HG03159 (cell line): Measurements from ENCODE around the gene EIPR1.

Source experiments
- ATAC-seq: cut with Tn5 transposase; IDR thresholded peaks from one replicate; pipeline ENCODE4 v1.9.1; 2021; ENCODE audit warnings: mild to moderate bottlenecking, moderate library complexity; ENCODE audit not compliant: unreplicated experiment

Gene EIPR1

DNA sequence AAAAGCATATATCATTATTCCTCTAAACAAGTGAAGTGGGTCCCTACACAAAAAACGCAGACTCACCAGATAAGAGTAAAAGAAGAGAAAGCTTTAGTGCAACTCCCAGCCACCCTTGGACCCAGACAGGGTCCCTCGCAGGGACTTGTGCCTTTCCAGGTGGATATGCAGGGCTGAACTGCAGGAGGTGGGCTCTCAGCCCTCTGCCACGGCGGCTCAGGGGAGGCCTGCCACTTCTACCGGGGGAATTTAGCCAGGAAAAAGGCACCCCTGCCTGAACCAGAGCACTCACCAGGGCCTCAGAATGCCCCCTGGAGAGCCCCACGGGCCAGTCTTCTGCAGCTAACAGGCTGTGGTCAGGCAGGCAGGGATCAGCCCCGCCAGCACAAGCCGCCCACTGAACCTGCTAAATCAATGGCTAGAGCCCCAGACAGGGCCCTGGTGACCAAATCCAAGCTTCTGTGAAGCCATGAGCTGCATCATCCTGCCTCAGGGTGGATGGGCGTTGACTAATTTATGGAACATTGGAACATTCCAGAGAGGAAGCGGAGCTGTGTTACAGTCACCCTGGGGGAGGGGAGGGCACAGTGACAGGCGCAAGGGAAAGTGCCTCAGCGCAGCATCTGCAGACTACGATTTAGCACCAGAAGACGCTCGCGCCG lies 209.3 kb downstream of the EIPR1 start:
- no peak for ATAC-seq

DNA sequence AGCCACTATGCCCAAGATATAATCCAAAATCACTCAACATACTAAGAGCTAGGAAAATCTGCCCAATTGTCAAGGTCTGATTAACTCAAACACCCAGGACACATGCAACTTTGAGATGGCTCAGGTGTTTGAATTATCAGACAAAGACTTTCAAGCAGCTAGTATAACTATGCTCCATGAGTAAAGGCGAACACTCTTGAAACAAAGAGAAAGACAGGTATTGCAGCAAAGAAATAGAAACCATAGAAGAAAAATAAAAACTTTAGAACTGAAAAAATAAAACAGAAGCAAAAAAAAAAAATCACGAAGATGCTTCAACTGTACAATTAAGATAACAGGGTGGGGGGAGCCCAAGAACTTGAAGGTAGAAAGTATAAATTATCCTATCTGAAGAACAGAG lies 214.2 kb downstream of the EIPR1 start:
- no peak for ATAC-seq

DNA sequence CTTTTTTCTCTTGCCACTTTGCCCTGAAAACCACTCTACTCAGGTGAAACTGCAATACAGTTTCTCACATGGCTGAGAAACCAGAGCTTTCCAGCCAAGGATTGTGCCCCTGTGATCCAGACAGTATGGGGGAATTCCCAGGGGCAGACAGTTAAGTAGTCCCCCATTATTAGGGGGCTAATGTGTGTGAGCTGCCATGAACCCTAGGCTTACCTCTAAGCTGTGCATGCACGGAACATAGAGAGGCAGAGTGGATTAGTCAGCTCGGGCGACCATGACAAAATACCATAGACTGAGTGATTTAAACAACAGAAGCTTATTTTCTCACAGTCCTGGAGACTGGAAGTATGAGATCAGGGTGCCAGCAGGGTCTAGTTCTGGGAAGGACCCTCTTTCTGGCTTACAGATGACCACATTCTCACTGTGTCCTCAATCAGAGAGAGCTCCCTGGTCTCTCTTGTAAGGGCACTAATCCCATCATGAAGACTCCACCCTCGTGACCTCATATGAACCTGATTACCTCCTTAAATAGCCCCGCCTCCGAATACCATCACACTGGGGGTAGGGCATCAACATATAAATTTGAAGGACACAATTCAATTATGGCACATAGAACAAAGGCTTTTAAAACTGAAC lies 215.1 kb downstream of the EIPR1 start:
- no peak for ATAC-seq

DNA sequence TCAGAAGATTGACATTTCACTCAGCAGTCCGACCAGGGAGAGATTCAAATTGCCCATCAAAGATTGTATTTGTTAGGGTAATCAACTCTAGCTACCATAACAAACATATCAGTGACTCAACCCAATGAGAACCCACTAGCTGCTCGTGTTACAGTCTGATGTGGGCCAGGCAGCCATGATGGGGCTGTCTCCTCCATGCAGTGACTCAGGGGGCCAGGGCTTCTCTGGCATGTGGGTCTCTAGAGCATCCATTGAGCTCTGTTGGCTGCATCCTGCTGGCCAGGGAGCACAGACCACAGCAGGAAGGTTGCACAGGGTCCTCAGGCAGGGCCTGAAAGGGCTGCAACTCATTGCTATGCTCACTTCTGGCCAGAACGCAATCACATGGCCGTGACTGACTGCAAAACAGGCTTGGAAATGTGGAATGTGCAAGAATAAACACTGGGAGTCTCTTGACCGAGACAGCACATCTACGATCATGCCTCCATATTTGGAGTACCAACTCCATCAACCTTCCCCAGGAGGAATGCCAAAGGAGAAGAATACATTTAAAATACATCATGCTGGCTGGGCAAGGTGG lies 216.8 kb downstream of the EIPR1 start:
- ATAC-seq = no peak

DNA sequence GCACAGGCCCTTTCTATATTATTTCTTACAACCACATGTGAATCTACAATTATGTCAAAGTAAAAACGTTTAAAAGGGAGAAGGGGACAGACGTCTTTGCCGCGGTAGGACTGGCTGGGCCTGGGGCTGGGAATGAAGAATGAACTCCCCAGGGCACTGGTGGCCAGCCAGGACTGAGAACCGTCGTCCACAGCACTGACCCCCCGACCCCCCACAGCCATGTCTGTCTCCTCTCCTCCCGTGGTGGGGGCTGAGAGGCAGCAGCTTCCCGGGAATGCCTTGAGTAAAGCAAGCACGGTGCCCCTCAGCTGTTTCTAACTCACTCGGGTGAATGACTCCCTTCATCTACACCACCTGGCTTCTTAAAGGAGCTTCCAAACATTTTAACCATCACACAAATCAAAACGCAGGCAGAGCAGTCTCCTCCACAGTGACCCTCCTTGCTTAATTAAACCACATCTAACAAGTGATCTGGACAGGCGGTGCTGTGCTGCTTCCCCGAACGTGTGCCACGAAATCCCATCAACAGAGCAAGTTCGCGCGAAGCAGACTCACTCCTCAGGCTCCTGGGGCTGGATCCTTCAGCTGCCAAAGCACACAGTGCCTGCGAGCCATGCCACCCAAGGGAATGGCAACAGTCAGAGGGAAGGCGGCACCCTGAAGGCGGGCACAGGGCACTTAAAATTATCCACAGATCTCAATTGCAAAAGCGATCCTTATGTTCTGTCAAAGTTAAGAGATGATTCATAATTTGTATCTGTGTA lies 217.7 kb downstream of the EIPR1 start:
- no peak for ATAC-seq

DNA sequence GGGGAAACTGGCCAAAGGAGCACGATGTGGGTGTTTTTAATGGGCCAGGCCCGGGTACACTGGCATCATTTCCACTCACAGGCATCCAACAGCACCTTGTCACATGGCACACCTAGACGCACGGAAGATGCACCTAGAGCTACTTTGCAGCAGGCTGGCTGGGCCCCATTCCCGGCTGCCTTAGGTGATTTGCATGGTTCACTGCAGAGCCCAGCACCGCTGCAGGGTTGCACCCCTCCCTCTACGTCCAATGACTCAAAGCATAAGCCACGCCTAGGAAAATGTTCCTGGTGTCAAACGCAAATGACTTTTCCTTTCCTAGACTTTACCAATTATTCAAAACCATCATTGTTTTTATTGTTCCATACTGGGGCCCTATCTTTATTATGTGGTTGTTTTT lies 222.9 kb downstream of the EIPR1 start:
- no peak for ATAC-seq

DNA sequence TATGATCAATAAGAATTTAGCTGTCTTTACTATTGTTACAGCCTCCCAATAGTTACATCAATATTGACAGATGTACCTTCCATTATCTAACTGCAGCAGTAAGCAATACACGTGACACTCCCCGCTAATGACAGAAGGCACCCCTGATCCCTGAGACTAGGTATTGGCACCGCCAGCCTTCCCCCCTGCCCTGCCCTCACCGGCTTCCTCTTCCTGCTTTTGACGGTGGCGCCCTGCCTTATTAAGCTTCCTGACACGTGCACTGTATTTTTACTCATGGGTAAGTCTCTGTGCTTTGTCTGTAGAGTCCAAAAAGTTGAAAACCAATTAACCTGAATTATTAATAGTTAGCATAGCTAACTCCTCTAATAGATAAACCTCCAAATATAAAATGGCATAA lies 223.5 kb downstream of the EIPR1 start:
- no peak for ATAC-seq

DNA sequence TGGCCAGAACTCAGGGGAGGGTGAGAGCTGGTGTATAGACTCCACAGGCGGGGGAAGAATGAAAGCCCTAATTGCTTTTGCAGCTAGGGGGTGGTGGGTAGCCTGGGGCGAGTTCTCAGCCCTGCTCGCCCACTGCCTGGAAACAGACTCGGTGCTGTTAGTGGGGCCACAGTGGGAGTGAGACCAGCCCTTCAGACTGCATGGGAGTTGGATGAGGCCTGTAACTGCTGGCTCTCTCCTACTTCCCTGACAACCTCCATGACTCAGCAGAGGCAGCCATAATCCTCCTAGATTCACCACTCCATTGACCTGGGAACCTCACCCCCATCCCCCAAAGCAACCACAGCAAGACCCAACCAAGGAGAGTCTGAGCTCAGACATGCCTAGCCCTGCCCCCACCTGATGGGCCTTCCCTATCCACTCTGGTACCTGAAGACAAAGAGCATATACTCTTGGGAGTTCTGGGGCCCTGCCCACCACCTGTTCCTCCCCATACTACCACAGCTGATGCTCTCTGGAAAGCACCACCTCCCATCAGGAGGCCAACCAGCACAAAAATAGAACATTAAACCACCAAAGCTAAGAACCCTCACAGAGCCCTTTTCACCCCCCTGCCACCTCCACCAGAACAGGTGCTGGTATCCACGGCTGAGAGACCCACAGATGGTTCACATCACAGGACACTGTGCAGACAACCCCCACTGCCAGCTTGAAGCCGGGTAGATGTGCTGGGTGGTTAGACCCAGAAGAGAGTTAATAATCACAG lies 226.3 kb downstream of the EIPR1 start:
- no peak for ATAC-seq

DNA sequence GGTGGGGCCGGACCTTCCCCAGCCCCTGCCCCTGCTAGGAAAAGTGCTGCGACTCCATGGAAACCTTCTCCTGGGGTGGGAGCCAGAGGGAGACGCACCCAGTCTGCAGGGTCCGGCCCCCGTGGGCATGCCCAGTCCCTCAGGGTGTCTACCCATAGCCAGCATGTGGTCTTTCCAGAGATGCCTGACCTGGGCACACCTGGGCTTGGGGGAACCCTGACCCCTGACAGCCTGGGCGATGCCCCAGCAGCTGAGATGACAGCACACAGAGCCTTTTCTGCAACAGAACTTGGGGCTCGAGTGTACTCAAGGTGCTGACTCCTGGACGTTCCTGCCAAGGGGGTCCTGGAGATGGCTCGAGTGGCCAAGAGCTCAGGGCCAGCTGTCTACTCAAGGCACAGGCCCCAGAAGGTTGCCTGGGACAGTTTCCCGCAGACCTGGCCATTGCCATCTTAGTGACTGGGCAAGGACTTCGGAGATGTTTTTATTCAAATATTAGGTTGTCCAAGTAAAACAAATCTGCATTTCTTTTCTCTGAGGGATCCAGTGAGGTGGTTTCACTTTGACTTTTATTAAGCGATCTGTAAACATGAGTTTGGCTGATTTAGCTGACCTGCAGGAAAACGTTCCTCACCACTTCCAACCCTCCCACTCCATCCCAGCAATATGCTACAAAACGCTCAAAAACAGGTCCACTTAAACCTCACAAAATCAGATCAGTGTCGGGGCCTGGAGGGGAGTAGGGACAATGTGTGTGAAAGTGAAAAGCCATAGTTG lies 228.0 kb downstream of the EIPR1 start:
- ATAC-seq = no peak

DNA sequence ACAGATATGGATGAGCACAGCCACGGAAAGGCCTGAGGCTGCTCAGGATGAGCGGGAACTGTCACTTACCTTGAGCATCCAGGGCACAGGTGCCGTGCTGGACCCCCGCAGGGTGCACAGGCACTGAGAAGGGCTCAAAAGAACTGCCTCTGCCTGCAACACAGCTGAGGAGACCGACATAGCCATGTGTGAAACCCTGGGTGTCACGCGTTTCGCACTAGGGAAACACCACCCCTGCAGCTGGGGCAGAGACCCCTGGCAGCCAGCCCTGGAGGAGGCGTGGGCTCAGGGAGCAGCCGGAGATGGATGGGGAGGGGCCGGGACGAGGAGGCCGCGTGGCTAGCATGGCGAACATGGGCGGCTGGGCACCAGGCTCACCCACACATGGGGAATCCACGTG lies 228.9 kb downstream of the EIPR1 start:
- ATAC-seq = no peak

DNA sequence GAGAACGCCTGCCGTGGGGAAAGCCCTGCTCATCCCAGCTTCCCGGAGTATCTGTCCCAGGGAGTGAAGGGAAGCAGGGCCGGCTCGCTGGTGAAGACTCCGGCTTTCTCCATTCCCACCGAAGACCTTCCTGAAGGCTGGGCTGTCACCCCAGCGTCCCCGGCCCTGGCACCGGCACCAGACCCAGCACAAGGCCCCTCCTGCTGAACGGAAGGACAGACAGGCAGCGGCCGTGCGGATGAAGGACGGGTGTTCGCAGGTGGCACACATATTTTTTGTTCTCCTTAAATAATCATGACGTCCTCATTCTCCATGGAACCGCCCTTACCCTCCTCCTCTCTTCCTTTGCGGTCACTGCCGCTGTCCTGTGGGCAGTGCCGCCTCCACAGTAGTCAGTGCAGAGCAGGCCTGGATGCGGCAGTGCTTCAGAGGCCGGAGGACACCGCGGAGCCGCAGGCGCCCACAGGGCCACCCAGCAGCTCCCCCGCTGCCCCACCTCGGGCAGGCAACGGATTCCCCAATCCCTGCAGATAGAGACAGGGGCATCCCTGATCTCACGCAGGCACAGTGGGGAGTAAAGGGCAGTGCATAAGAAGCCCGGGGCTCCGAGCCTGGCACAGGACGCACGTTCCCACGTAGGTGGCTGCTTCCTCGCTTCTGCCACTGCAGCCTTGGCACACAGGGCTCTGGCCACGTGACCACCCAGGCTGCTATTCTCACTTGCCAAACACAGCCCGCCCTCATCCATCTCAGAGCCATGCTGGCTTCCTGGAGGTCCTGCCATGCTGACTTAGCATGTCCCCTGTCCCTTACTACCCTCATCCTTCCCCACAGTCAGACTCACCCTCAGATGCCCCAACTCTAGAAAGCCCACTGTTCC lies 229.7 kb downstream of the EIPR1 start:
- ATAC-seq = no peak

DNA sequence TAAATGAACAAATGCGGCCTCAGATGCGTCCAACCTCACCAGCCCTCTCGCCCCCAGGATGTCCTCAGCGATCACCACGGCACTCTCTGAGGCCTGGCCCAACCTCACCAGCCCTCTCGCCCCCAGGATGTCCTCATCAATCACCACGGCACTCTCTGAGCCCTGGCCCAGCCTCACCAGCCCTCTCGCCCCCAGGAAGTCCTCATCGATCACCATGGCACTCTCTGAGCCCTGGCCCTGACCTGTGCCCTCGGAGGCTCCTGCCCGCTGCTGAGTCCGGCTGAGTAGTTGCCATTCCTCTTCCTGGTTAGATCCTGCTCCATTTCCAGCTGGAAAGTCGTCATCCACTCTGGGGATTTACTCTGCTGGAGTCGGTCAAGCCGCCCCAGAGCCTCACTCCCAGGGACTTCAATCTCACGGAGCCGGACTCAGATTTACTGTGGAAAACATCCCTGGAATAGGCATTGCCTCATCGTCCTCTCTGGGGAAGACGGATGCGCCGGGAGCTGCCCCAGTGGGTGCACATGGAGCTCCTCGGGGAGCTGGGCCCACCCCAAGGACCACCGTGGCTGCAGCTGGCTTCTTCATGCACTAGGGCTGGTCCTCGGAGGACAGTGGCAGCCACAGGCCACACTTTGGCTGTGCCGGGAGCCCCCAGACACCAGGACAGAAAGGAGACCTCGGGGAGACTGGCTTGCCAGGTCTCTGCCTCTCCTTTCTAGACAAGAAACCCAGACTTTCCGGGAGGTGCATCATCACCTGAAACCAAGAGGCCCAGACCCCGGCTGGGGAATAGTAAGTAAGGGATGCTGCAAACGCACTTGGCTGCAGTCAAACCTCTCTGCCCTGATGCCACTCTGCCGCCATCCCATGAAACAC lies 230.6 kb downstream of the EIPR1 start:
- no peak for ATAC-seq

DNA sequence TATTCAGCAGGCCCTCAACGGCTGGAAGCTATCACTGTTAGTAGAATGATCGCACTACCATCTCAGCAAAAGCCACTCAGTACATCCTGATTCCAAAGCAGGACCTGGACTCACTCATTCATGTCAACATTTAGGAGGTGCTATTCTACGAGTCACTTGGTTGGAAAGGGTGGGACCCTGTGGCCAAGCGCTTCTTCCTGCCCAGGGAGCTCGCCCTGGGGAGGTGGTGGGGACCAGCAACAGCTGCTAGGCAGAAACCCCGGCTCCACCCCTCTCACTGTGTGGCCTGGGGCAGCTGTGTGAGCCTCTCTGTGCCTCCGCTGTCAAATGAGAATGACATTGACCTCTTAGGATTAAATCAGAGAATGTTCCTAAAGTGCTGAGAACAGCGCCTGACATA lies 231.4 kb downstream of the EIPR1 start:
- ATAC-seq = no peak

DNA sequence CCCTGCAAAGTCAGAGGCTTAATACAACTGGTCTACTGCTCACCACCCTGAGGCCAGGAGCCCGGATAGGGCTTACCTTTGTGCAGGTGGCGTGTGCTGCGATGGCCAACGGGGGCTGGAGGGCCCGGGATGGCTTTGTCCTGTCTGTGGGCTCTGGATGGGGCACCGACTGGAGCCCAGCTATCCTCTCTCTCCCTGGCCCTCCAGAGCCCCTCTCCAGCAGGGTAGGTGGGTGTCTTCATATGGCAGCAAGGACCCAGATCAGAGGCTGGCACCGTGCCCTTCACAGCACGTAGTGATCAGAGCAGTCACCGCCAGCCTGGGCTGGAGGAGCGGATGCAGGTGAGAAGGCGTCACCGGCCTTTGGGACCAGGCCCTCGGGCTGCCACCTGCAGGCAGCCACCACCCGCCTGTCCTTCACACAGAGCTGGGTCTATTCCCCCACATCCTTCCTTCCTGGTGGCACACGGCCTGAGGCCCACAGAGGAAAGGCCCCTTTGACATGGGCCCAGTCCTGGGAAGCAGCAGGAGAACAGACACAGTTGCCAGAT lies 232.1 kb downstream of the EIPR1 start:
- ATAC-seq = no peak

DNA sequence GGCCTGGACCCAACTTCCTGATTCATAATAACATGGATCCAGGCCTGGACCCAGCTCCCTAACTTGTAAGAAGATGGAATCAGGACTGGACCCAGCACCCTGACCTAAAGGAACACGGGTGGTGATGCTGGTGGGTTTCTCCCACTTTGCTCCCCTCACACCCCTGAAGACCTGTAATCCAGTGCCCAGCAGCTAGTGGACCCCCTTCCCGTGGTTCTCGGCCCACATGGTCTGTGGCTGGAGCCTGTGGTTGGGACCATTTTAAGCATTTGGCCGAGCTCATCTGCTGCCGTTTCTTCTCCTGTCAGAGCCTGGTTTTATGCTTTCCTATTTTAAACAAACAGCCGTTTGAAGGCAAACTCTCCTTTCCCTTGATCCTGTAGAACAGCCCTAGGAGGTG lies 232.8 kb downstream of the EIPR1 start:
- no peak for ATAC-seq

DNA sequence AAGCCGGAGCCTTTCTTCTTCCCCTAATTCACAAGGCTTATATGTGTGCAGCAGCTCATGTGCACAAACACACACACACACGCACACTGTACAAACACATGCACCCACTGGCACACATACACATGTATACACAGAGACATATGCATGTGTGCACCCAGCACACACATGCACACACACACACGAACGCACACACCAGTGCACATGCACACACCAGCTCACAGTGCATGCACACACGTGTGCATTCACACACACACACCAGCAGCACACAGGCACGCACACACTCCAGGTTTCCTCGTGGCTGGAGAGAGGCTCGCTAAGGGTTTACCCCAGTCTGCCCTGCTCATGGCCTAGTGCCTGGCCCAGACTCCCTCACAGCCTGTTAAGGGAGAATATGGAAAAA lies 234.0 kb downstream of the EIPR1 start:
- no peak for ATAC-seq

DNA sequence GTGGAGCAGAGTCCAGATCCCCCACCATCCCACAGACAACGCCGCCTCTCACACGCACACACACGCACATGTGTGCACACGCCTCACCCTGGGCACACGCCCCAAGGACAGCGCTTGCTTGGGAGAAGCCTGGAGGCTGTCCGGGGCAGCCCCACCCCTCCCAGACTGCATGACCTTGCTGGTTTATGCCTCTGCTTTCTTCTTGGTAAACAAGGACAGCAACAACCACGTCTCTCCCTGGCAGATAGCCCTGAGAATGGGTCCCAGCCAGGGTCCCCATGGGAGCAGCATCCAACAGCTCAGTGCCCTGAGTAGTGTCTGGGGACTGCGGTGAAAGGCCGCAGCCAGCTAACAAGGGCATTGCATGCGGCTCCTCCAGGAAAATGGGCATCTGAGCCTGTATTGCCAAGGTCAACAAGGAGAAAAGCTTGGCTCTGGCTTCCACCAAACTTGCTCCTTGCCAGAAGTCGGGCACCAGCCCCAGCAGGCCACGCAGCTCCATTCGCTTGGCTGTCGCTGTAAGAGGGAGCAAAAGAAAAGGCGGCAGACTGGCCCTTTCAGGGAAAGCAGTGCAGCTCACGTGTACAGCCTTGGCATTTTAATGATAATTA lies 234.6 kb downstream of the EIPR1 start:
- ATAC-seq = no peak

DNA sequence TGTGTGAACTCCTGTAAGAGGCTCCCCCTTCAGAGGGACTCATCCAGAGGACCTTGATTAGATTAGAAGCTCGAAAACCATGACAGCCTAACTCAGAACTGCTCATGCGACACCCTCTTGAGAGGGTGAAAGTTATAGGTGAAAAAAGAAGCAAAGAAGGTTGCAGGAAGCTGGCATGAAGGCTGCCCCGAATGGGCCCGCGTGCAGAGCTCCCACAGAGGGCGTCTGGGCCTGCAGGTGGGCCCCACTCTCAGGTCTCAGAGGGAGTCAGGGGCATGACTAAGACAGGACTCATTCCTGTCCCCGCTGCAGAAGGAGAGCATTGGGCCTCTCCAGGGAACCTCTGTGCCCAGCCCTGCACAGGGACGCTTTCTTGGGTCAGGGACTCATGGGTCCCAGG lies 235.4 kb downstream of the EIPR1 start:
- ATAC-seq = no peak
